Glutamatergic neuron (in vitro differentiated cells): Measurements from ENCODE around the gene CCDC70. TPM values are rescaled to one million over a fixed set of nuclear protein-coding genes. Genes with fewer than 3 reads are reported as not detected.

Source experiments
- DNase-seq: peaks from one replicate; pipeline ENCODE4 v3.0.0; 2022
- H3K27ac Mint-ChIP-seq: one replicate; pipeline ENCODE4 v1.8.0; 2020; ENCODE audit warnings: mild to moderate bottlenecking, mixed read lengths, inconsistent platforms; ENCODE audit not compliant: unreplicated experiment
- H3K27me3 Mint-ChIP-seq: one replicate; pipeline ENCODE4 v1.8.0; 2020; ENCODE audit warnings: mild to moderate bottlenecking, moderate library complexity, mixed read lengths, inconsistent platforms; ENCODE audit not compliant: unreplicated experiment
- H3K36me3 Mint-ChIP-seq: one replicate; pipeline ENCODE4 v1.8.0; 2020; ENCODE audit warnings: mild to moderate bottlenecking, mixed read lengths, inconsistent platforms; ENCODE audit not compliant: unreplicated experiment
- H3K4me1 Mint-ChIP-seq: one replicate; pipeline ENCODE4 v1.8.0; 2020; ENCODE audit warnings: mild to moderate bottlenecking, low read depth, mixed read lengths, inconsistent platforms; ENCODE audit not compliant: unreplicated experiment
- H3K4me3 Mint-ChIP-seq: one replicate; pipeline ENCODE4 v1.8.0; 2020; ENCODE audit warnings: mild to moderate bottlenecking, mixed read lengths, inconsistent platforms; ENCODE audit not compliant: unreplicated experiment
- H3K9me3 Mint-ChIP-seq: one replicate; pipeline ENCODE4 v1.8.0; 2020; ENCODE audit warnings: mild to moderate bottlenecking, moderate library complexity, mixed read lengths, inconsistent platforms; ENCODE audit not compliant: unreplicated experiment
- total RNA-seq: library from RNA; stranded (reverse); fragmentation: NEBNext Ultra II Directional; extraction: Animal tissue kit (Norgen Biotek cat#: 25700); gene quantifications from one replicate; pipeline ENCODE4 v1.2.1, GENCODE V29; 2021; ENCODE audit not compliant: unreplicated experiment
- TF ChIP-seq, protein P1 (sequence below): fragments of 200-600 bp; sonication (generic); IDR thresholded peaks from one replicate; pipeline ENCODE4 v1.5.0; 2021; ENCODE audit not compliant: partially characterized antibody, unreplicated experiment

Gene CCDC70
- total RNA-seq, 1 donor from 2014 or later, result not detected

DNA sequence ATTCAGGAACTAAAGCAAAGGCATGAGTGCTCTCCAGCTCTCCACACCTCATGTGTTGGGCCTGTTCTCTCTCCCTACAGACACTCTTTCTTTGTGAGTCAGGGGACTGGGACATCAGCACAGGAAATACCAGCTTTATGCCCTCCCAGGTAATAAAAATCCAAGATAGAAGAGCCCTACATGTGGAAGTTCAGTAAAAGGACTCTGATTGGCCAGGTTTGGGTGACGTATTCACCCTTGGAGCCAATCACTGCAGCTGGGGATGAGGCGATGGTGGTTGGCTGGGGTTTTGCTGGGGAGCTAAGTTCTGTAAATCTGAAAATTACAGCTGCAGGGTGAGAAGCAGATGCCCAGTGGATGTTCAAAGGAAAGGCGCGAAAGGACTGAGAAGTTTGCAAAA, 32.5 kb downstream of the CCDC70 start:
- TF ChIP-seq, protein P1, sequence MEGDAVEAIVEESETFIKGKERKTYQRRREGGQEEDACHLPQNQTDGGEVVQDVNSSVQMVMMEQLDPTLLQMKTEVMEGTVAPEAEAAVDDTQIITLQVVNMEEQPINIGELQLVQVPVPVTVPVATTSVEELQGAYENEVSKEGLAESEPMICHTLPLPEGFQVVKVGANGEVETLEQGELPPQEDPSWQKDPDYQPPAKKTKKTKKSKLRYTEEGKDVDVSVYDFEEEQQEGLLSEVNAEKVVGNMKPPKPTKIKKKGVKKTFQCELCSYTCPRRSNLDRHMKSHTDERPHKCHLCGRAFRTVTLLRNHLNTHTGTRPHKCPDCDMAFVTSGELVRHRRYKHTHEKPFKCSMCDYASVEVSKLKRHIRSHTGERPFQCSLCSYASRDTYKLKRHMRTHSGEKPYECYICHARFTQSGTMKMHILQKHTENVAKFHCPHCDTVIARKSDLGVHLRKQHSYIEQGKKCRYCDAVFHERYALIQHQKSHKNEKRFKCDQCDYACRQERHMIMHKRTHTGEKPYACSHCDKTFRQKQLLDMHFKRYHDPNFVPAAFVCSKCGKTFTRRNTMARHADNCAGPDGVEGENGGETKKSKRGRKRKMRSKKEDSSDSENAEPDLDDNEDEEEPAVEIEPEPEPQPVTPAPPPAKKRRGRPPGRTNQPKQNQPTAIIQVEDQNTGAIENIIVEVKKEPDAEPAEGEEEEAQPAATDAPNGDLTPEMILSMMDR, result no peak
- no peak overlapping the region for H3K4me3 Mint-ChIP-seq
- peaks cover 2% of the 10 kb centered on the region for H3K9me3 Mint-ChIP-seq
- no peak overlapping the region for H3K27ac Mint-ChIP-seq
- peaks cover 3% of the 10 kb centered on the region for H3K4me1 Mint-ChIP-seq
- no peaks in the 10 kb centered on the region for H3K36me3 Mint-ChIP-seq
- no peaks in the 10 kb centered on the region for H3K27me3 Mint-ChIP-seq
- no peak for DNase-seq

DNA sequence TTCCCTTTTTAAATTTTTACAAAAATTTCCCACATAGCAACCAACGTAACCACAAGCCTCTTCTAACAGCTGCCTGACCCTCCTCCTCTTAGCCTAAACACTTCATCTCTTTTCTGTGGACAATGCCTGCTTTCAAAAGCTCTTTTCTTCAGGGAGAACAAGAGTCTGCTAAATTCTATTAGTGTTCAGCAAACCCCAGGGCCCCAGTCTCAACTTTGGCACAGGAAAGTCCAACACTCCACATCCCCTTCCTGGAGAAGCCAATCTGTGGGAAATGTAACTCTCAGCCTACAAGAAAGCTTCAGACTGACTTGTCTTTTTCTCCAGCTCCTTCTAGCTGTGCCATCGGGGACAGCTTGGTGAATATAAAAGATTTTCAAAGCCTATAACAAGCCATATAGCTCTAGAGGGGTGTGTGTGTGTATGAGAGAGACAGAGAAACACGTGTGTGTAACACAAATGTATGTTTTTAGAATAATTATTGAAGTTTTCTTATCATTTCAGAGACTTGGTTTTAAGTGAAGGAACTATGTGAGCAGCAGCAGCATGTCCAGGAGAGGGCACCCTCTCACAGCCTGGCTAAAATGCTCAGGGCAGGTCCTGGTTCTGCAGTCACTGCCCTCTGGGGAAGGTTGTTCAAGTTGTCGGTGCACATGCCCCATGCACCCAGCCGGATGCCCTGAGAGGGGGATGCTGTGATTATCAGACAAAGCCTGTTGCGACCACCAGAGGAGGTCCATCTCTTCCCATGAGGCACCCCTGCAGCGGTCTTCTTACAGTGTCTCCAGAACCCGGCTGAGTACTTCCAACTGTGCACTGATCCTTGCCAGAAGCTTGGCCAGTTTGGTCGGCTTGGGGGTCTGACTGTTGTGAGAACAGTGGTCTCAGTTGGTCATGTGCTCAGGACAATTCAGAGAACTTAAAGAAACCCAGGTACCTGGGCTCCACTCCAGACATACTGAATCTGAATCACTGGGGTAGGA, 34.4 kb downstream of the CCDC70 start:
- peak; percentile 69 for DNase-seq
- H3K4me1 Mint-ChIP-seq, result peaks cover 3% of the 10 kb centered on the region

DNA sequence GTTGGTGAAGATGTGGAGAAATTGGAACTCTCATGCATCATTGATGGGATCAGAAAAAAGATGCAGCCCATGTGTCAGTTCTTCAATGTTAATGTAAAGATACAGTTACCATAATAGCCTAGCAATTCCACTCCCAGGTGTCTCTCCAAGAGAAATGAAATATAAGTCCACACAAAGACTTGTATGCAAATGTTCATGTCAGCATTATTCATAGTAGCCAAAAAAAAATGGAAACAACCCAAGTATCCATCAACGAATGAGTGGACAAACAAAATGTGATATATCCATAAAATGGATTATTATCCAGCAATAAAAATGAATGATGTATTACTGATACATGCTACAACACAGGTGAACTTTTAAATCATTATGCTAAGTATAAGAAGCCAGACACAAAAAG, 38.7 kb downstream of the CCDC70 start:
- Mint-ChIP-seq H3K36me3 (no peaks in the 10 kb centered on the region), H3K27me3 (peaks cover 2% of the 10 kb centered on the region), H3K4me1 (peaks cover 3% of the 10 kb centered on the region), H3K27ac (no peak overlapping the region), H3K9me3 (peaks cover 1% of the 10 kb centered on the region), H3K4me3 (no peak overlapping the region)
- TF ChIP-seq, protein P1, result no peak
- DNase-seq, result no peak

More for the DNA sequence above, 34.4 kb downstream of the CCDC70 start:
- no peak overlapping the region for H3K27ac Mint-ChIP-seq
- peaks cover 3% of the 10 kb centered on the region for H3K9me3 Mint-ChIP-seq
- H3K27me3 Mint-ChIP-seq, result peaks cover 2% of the 10 kb centered on the region
- no peak overlapping the region for H3K4me3 Mint-ChIP-seq
- no peaks in the 10 kb centered on the region for H3K36me3 Mint-ChIP-seq
- TF ChIP-seq, protein P1, result peak; percentile 32

DNA sequence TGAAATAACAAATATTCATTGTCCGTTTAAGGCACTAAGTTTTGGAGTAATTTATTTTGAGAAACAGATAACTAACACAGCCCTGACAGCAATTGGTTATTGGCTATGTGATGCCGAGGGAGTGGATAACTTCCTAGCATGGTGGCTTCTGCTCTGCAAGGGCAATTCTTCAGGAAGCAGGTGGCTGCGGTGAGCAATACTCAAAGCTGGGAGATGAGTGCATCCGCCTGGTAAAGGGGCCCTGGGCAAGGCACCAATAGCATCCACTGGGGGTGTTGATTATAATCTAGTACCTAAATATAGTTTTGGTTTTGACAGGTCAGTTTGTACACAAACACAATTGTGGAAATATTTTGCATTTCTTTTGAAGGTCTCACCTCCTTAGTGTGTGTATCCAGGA, 41.0 kb downstream of the CCDC70 start:
- Mint-ChIP-seq H3K4me3 (no peak overlapping the region), H3K36me3 (no peaks in the 10 kb centered on the region), H3K4me1 (no peaks in the 10 kb centered on the region), H3K27ac (no peak overlapping the region), H3K9me3 (peaks cover 3% of the 10 kb centered on the region), H3K27me3 (peaks cover 2% of the 10 kb centered on the region)
- DNase-seq, result no peak
- TF ChIP-seq, protein P1, result no peak

DNA sequence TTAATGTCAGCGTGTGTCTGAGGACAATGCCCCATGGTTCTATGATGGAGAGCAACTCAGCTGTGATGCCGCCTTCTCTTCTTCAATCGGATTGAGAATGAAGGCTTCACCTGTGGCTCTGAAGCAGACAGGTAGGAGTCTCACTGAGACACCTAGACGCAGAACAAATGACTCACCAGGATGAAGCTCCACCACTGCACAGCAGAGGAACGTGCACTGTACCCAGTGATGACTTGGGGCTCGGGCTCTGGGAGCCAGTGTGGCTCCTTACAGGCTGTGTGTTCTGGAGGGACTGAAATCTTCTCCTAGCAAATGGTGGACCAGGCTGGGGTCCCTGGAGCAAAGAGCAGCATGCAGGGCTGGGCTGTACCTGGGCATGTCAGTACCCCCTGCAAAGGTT, 44.0 kb downstream of the CCDC70 start:
- Mint-ChIP-seq H3K27ac (no peak overlapping the region), H3K4me3 (no peak overlapping the region), H3K9me3 (peaks cover 2% of the 10 kb centered on the region), H3K4me1 (no peaks in the 10 kb centered on the region), H3K36me3 (no peaks in the 10 kb centered on the region), H3K27me3 (peaks cover under 1% of the 10 kb centered on the region)
- no peak for DNase-seq
- TF ChIP-seq, protein P1, result no peak
